Jurkat, Clone E6-1 (cell line): ENCODE results near the gene UBE2V1.
A peak's percentile ranks its signal among the peaks of the same experiment; 100 is the strongest.

ENCODE experiments used
- DNase-seq: peaks from one replicate; pipeline ENCODE4 v3.0.0-alpha.2; 2011; ENCODE audit warnings: low read depth, low spot score
- H3K4me3 ChIP-seq: 2 replicates; pipeline ENCODE4 v1.5.1; 2011; ENCODE audit warnings: mild to moderate bottlenecking, low read length, control low read depth, moderate library complexity

UBE2V1 gene

GRCh38 chr20:50054626-50055511 is 58.1 kb downstream of the UBE2V1 start:
- no peak overlapping the region for H3K4me3 ChIP-seq
- DNase-seq, result no peak

- DNase-seq, result no peak
- H3K4me3 ChIP-seq, result no peak overlapping the region
These were observed 58.8 kb downstream of the UBE2V1 start for GRCh38 chr20:50054231-50054547.

DNA sequence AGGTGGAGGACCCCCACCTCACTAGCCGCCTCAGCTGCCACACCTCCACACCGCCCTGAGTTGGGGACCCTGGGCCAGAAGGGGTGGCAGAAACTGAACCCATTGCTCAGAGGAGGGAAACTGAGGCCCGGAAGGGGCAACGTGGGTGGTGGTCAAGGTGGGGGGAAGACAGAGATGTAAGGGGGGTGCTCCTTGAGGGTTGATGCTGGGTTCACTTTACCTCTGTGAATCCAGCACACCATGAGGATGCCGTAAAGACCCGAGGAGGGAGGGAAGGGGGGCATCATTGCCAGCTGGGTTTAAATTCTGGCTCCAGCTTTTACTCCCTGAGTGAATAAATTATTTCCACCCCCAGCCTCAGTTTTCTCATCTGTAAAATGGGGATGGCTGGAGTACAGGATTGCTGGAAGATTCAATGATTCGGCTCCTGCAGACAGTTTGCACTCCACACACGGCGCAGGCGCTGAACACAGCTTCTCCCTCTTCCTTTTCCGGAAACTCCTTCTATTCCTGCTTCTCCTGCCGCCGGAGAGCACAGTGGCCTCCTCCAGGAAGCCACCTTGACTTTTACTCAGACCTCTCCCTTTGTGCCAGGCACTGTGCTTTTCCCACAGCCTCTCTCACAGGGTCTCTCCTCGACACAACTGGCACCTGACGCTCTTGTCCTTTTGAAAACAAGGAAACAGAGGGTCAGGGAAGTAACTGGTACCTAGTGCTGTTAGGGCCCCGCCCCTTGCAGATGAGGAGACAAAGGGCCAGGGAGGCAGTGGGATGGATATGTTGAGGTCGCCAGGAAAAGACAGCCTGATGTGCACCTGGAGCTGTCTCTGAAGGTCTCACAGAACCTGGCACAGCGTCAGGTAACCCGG is 59.4 kb downstream of the UBE2V1 start:
- no peak overlapping the region for H3K4me3 ChIP-seq
- no peak for DNase-seq

GRCh38 chr20:50052550-50053361 is 60.2 kb downstream of the UBE2V1 start:
- H3K4me3 ChIP-seq, result no peak overlapping the region
- no peak for DNase-seq

GRCh38 chr20:50050660-50051308 is 62.2 kb downstream of the UBE2V1 start:
- H3K4me3 ChIP-seq, result no peak overlapping the region
- DNase-seq, result no peak

GRCh38 chr20:50050214-50050613 is 62.7 kb downstream of the UBE2V1 start:
- no peak overlapping the region for H3K4me3 ChIP-seq
- DNase-seq, result no peak

- DNase-seq, result no peak
- no peak overlapping the region for H3K4me3 ChIP-seq
These were observed 63.4 kb downstream of the UBE2V1 start for GRCh38 chr20:50049442-50050026.

DNA sequence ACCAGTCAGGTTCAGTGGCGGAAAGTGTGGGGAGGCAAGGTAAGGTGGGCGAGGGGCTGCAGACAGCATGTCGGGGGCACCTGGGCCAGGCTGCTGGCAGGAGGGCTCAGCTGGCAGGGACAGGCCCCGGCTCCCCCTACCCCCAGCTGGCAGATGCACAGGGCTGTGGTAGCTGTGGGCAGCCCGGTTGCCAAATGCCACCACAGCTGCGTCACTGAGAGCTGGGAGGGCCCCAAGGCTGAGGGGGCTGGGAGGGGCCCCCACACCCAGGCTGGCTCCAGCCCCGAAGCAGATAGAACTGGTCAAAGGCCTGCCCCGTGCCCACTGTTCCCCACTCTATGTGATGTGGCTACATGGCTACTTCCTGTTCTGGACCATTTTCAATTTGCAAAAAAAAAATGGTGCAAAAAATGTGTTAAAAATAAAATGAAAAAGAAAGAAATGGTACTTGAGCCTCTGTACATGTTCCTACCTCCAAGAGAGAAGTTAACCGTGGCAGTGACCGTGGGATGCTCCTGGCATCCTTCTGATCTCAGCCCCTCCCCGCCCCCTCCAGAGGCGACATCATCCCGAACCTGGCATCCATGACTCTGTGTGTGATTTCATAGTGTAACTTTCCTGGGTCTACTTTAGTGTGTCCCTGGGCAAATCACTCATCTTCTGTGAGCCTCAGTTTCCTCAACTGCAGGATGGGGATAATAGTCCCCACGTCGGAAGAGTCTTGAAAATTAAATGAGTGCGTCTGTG is 64.4 kb downstream of the UBE2V1 start:
- no peak overlapping the region for H3K4me3 ChIP-seq
- DNase-seq, result peak; percentile 17

DNA sequence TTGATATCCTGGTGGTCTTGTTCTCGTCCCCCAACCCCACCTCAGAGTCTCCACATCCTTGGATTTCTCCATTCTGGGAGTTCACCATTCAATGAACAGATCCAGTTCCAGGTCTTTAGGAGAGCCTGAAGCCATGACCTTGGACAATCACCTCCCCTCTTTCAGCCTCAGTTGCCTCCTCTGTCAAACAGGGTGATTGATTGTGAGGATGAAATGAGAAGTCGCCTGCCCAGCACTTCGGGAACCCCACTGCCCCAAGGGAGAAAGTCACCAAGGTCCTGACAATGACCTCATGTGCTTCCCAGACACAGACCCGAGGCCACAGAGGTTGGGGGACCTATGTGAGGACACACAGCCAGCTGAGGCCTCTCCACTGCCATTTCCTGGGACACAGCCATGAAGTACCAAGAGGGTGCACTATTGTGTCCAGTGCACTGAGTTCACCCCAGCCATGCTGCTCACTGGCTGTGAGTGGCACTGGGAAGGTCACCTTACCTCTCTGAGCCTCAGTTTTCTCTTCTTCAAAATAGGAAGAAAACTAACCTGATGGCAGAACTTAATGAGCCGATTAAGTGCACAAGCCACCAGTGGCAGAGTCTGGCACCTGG is 68.5 kb downstream of the UBE2V1 start:
- H3K4me3 ChIP-seq, result no peak overlapping the region
- DNase-seq, result no peak

DNA sequence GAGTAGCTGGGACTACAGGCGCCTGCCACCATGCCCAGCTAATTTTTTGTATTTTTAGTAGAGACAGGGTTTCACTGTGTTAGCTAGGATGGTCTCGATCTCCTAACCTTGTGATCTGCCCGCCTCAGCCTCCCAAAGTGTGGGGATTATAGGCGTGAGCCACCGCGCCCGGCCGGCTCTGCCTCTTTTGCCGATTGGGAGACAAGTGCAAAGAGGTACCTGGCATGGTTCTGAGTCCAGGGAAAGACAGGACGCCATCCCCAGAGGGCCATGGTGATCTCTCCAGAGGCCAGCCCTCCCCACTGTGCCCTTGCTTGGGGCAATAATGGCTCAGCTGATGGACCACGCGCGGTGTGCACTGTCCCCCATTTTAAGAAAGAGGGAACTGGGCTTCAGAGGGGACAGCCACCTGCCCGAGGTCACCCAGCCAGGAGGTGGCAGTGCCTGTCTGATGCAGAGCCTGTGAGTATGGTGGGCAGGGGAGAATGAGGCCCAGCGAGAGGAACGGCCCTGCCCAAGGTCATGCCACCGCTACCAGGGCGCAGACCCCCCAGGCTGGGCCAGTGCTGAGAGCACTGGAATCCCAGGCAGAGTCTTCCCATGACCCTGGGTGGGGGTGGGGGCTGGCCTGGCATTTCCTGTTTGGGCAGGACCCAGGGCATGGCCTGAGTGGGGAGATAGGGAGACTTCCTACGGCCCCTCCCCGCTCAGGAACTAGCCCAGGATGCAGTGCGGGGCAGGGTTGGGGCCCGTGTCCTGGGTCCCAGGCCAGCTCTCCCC is 69.2 kb downstream of the UBE2V1 start:
- no peak for DNase-seq
- H3K4me3 ChIP-seq, result no peak overlapping the region

GRCh38 chr20:50042370-50043313 is 70.3 kb downstream of the UBE2V1 start:
- DNase-seq, result no peak
- no peak overlapping the region for H3K4me3 ChIP-seq

DNA sequence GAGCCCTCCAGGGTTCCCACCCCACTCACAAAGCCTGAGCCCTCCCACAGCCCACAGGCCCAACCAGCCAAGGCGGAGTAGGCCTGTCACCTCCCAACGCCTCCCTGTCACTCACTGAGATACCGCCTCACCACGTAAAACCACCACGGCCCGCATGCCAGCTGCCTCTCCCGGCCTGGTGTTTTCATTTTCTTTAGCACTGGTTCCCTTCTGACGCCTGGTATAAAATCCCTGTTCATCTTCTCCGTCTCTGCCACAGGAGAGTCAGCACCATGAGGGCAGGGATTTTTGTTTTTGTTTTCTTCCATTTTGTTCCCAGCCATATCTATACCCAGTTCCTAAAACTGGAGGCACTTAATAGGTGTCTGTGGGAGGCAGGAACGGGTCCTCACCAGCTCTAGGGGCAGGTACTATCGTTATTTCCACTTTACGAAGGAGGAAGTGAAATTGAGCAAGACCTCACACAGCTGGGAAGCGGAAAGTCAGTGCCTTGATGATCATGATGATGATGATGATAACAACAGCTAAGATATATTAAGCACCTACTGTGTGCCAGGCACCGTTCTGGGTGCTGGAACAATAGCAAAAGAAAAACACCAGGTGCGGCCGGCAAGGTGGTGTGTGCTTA is 71.6 kb downstream of the UBE2V1 start:
- no peak for DNase-seq
- H3K4me3 ChIP-seq, result no peak overlapping the region

GRCh38 chr20:50040432-50041245 is 72.3 kb downstream of the UBE2V1 start:
- no peak for DNase-seq
- no peak overlapping the region for H3K4me3 ChIP-seq

- no peak for DNase-seq
- H3K4me3 ChIP-seq, result no peak overlapping the region
These were observed 73.1 kb downstream of the UBE2V1 start for GRCh38 chr20:50039706-50040431.
